HG03520 (cell line): ENCODE measurements around the gene LRBA.
"Not testable (repeated sequence)": the region's sequence is repeated elsewhere in the genome, so short reads cannot be mapped to it uniquely, and the experiment has no call there.

ENCODE experiments used
- ATAC-seq: cut with Tn5 transposase; IDR thresholded peaks from one replicate; pipeline ENCODE4 v1.9.1; 2021; ENCODE audit warnings: mild to moderate bottlenecking, moderate library complexity; ENCODE audit not compliant: unreplicated experiment

The LRBA gene

GRCh38 chr4:150949342-150949741 is 65.7 kb downstream of the LRBA start:
- ATAC-seq: no peak

DNA sequence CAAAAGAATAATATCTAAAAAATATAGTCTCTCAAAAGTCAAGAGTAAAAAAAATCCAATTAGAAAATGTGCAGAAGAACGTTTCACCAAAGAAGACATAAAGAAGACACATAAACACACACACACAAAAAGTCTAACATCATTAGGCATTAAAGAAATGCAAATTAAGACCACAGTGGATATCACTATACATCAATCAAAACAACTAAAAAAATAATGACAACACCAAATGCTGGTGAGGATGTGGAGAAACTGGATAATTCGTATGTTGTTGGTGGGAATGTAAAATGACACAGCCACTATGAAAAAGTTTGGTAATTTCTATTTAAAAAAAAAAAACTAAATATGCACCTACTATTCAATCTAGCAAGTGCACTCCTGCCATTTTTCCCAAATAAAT is 66.4 kb downstream of the LRBA start:
- ATAC-seq: no peak

DNA sequence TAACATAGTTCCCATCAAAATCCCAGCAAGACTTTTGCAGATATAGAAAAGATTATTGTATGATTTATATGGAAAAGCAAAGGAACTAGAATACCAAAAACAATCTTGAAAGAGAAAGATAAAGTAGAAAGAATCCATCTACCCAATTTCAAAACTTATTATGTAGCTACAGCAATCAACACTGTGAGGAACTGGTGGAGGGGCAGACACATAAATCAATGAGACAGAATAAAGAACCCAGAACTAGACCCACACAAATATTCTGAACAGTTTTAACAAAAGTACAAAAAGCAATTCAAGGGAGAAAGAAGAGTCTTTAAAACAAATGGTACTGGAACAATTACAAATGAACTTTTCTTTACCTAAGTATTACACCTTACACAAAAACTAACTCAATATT is 67.0 kb downstream of the LRBA start:
- no peak for ATAC-seq

DNA sequence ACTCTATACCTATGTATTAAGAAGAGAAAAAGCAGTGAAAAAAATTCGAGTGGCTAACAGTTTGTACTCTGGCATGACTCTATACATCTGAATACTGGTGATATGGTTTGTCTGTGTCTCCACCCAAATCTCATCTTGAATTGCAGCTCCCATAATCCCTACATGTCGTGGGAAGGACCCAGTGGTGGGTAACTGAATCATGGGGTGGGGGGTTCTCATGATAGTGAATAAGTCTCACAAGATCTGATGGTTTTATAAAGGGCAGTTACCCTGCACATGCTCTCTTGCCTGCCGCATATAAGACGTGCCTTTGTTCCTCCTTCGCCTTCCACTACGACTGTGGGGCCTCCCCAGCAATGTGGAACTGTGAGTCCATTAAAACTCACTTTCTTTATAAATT is 70.4 kb downstream of the LRBA start:
- no peak for ATAC-seq

GRCh38 chr4:150943818-150944217 is 71.3 kb downstream of the LRBA start:
- no peak for ATAC-seq

DNA sequence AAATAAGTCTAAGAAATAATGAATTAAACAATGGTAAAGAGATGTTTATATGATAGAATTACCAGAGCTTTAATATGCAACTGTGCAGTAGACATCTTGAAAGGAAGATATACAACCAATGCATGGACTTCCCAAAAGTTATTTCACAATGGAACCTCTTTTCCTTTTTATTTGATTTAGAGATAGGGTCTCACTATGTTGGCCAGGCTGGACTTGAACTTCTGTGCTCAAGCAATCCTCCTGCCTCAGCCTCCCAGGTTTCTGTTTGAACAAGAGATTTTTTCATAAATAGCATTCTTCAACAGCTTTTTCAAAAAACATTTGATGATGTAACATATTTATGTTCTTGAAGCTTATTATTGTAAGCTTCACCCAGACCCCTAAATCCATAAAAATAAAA is 72.0 kb downstream of the LRBA start:
- no peak for ATAC-seq

DNA sequence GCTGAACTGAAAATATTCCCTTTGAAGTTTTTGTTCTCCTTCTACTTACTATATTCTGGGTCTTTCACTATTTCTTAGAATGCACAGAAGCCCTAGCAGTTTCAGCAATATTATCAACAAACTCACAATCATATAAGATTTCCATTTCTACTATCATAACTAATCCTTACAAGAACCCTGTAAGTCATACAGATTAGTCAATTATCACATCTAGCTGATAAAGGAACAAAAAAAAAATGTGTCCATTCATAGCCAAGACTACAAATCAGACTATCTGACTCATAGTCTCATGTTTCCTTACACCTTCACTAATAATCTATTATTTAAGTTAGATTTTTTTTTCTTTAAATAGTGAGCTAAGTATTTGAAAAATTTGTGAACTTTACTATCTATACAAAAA is 72.5 kb downstream of the LRBA start:
- no peak for ATAC-seq

GRCh38 chr4:150940123-150940522 is 75.0 kb downstream of the LRBA start:
- no peak for ATAC-seq

DNA sequence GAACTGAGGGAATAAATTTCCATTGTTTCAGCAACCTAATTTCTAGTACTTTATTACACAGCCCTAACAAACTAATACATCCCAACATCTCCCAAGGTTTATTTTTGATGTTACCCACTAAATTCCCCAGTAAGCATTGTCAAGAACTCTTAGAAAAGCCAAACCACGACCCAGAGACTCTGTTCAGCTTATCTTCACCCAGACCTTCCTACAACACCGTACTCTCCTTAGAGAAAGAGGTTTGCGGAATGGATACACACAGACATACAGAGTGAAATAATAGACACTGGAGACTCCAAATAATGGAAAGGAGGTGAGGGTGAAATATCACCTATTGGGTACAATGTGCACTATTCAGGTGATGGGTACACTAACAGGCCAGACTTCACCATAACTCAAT is 75.6 kb downstream of the LRBA start:
- ATAC-seq: no peak

GRCh38 chr4:150938873-150939499 is 76.1 kb downstream of the LRBA start:
- no peak for ATAC-seq

GRCh38 chr4:150938417-150938816 is 76.7 kb downstream of the LRBA start:
- ATAC-seq: no peak

GRCh38 chr4:150934022-150934421 is 81.1 kb downstream of the LRBA start:
- ATAC-seq: no peak

GRCh38 chr4:150931796-150932195 is 83.3 kb downstream of the LRBA start:
- no peak for ATAC-seq

DNA sequence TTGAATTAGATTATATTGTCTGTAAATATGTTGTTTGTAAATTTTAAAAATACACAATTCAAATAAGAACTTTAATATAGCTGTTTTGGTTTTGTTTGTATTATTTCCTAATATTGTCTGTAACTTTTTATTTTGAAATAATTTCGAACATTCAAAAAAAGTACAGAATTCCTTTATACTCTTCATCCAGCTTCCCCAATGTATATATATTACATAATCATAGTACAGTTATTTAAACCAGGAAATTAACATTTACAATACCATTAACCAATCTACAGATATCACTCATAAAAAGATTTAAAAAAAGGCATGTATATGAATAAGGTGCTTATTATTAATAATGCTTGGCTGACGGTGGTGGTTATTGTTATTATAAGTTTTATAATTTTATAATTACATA is 84.1 kb downstream of the LRBA start:
- no peak for ATAC-seq

DNA sequence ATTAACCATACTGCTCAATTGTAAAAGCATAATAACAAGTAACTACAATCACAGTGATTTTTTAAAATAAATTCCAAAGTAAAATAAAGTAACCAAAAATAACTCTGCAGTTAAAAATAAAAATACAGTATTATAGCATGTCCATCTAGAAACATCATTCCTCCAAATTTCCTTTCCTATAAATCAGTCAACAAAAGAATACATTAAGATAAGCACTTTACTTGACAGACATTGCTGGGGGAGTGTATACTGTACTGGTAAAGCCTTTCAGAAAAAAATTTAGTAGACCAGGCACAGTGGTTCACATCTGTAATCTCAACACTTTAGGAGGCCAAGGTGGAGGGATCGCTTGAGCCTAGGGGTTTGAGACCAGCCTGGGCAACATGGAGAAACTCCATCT is 91.1 kb downstream of the LRBA start:
- no peak for ATAC-seq

DNA sequence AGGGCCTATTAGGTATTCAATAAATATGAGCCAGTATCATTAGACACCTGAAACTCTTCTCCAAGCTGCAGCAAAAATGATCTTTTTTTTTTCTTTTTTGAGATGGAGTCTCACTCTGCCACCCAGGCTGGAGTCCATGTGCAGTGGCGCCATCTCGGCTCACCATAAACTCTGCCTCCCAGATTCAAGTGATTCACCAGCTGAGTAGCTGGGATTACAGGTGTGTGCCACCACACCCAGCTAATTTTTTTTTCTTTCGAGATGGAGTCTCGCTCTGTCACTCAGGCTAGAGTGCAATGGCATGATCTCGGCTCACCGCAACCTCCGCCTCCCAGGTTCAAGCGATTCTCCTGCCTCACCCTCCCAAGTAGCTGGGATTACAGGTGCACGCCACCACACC is 93.6 kb downstream of the LRBA start:
- not testable (repeated sequence) for ATAC-seq

GRCh38 chr4:150918562-150918961 is 96.5 kb downstream of the LRBA start:
- not testable (repeated sequence) for ATAC-seq

DNA sequence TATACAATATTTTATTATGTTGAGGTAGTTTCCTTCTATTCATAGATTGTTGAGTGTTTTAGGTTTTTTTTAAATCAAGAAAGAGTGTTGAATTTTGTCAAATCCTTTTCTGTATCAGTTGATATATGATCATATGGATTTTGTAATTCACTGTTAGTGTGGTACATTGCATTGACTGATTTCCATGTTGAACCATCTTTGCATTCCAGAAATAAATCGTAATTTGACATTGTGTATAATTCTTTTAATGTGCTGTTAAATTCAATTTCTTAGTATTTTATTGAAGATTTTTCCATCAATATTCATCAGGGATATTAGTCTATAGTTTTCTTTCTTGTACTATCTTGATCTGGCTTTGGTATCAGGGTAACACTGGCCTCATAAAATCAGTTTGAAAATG is 103.8 kb downstream of the LRBA start:
- ATAC-seq: no peak

GRCh38 chr4:150909116-150909515 is 106.0 kb downstream of the LRBA start:
- ATAC-seq: no peak

GRCh38 chr4:150906987-150907633 is 108.0 kb downstream of the LRBA start:
- ATAC-seq: no peak

DNA sequence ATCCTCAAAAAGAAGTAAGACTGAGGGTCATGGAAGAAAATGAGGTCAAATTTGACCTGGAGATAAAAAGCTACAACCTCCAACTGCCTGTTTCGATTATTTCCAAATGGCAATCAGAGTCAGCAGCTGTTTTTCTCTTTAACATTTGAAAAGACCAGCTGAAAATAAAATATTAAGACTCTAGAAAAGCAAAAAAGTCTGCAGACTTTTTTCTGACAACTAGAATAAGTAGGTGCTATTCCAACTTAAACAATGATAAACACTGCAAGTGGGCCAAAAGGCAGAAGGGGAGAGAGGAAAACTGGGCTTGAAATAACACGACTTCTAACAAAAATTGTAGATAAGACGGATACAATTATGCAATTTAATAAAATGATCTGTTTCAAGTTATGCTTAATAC is 110.4 kb downstream of the LRBA start:
- ATAC-seq: no peak

- ATAC-seq: no peak
Observed at GRCh38 chr4:150903603-150904002, 111.5 kb downstream of the LRBA start.

DNA sequence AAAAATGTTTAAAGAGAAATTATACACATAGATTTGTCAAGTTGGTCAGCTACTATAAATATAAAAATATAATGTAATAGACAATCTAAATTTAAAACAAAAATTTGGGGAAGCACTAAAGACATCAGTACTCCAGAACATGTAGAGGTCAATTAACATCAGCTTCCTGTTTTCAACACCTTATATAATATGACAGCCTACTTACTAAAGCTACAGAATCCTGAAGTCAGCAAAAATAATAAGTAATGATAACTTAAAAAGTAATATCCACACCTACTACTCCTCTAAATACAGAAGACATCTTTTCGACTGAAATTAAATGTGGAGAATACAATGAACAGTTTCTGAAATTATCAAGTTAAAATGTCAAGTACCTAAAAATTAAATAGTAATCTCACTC is 118.6 kb downstream of the LRBA start:
- no peak for ATAC-seq
